GM21381 (cell line): ENCODE data around the gene SLC25A40.
A peak's percentile ranks its signal among the peaks of the same experiment; 100 is the strongest.
"Not testable (repeated sequence)": the region's sequence is repeated elsewhere in the genome, so short reads cannot be mapped to it uniquely, and the experiment has no call there.

ENCODE experiments used
- ATAC-seq: cut with Tn5 transposase; IDR thresholded peaks from one replicate; pipeline ENCODE4 v1.9.1; 2021; ENCODE audit warnings: mild to moderate bottlenecking, moderate library complexity; ENCODE audit not compliant: unreplicated experiment

Gene SLC25A40

GRCh38 chr7:87876040-87876868, at the start of gene SLC25A40, which contains the start of gene DBF4:
SLC25A40 (minus strand) TSS chr7:87876360; CDS start chr7:87858727, 17,633 bp downstream.
DBF4 (plus strand) TSS chr7:87876493; CDS start chr7:87876733, 240 bp downstream.
- peak; percentile 90 for ATAC-seq

- ATAC-seq = not testable (repeated sequence)
Measured at GRCh38 chr7:87922759-87923395, 46.7 kb upstream of the SLC25A40 start.

DNA sequence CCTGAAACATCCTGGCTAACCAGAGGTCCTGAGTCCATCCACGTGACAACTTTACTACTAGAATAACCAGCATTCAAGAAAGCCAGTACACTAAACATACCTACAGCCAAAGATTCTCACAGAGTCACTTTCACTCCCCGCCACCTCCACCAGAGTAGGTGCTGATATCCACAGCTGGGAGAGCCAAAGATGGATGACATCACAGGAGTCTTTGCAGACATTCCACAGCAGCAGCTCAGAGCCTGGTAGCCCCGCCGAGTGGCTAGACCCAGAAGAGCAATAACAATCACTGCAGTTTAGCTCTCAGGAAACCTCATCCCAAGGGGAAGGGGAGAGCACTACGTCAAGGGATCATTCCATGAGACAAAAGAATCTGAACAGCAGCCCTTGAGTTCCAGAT, 44.4 kb upstream of the SLC25A40 start:
- no peak for ATAC-seq

DNA sequence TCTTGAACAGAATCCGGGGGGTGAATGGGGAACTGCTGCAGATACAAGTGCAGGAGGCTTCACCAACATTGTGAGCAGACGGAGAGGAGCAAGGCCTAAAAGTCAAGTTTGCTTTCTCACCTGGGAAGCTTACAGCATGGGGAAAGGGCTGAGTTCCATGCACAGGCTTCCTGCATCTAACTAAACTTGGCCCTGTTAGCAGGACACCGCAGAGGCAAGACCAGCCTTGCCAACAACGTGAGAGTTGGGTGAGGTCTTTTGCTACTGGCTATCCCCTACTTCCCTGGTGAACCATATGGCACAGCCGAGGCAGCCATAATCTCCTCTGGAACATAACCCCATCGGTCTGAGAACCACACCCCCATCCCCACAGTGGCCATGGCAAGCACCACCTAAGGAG, 43.7 kb upstream of the SLC25A40 start:
- ATAC-seq = no peak

GRCh38 chr7:87918740-87919139, 42.6 kb upstream of the SLC25A40 start:
- ATAC-seq = no peak

GRCh38 chr7:87912121-87912520, 36.0 kb upstream of the SLC25A40 start:
- no peak for ATAC-seq

DNA sequence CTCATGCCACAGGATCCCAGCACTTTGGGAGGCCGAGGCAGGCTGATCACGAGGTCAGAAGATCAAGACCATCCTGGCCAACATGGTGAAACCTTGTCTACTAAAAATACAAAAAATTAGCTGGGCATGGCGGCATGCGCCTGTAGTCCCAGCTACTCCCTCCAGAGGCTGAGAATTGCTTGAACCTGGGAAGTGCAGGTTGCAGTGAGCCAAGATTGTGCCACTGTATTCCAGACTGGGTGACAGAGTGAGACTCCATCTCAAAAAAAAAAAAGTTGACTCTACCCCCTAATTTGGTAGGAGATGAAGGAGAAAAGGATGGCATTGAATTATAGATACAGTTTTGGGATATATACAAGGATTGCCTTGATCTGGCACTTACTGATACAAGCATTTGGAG, 32.7 kb upstream of the SLC25A40 start:
- ATAC-seq = not testable (repeated sequence)

GRCh38 chr7:87907136-87907906, 31.2 kb upstream of the SLC25A40 start:
- not testable (repeated sequence) for ATAC-seq

GRCh38 chr7:87899255-87899654, 23.1 kb upstream of the SLC25A40 start:
- no peak for ATAC-seq

GRCh38 chr7:87895363-87895762, 19.2 kb upstream of the SLC25A40 start:
- ATAC-seq = no peak

GRCh38 chr7:87886875-87887274, 10.7 kb upstream of the SLC25A40 start:
- no peak for ATAC-seq

- no peak for ATAC-seq
Measured at GRCh38 chr7:87885018-87885417, 8.9 kb upstream of the SLC25A40 start.

DNA sequence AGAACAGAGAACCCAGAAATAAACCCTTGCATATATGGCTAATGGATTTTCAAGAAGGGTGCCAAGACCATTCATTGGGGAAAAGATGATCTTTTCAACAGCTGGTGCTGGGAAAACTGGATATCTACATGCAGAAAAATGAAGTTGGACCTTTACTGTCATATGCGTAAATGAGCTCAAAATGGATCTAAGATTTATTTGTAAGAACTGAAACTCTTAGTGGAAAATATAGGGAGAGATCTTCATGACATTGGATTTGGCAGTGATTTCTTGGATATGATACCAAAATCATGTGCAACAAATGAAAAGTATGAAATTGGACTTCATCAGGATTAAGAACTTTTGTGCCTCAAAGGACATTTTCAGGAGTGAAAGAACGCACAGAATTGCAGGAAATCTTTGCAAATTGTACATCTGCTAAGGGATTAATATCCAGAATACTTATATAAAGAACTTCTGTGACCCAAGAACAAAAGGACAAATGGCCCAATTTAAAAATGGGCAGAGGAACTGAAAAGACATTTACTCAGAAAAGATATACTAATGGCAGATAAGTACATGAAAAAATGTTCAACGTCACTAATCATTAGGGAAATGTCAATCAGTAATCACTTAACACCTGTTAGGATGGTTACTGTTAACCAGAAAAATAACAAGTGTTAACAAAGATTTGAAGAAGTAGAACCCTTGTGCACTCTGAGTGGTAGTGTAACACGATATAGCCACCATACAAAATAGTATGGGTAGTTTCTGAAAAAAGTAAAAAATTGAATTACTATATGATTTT, 6.2 kb upstream of the SLC25A40 start:
- no peak for ATAC-seq

- no peak for ATAC-seq
Measured at GRCh38 chr7:87878208-87878735, 2.1 kb upstream of the SLC25A40 start.

- no peak for ATAC-seq
Measured at GRCh38 chr7:87877366-87878040, 1.3 kb upstream of the SLC25A40 start.

- no peak for ATAC-seq
Measured at GRCh38 chr7:87876869-87877234, 692 bp upstream of the SLC25A40 start.

- ATAC-seq = peak; percentile 21
Measured at GRCh38 chr7:87875151-87876039, 765 bp downstream of the SLC25A40 start.

GRCh38 chr7:87874066-87874465, 2.1 kb downstream of the SLC25A40 start:
- ATAC-seq = no peak

DNA sequence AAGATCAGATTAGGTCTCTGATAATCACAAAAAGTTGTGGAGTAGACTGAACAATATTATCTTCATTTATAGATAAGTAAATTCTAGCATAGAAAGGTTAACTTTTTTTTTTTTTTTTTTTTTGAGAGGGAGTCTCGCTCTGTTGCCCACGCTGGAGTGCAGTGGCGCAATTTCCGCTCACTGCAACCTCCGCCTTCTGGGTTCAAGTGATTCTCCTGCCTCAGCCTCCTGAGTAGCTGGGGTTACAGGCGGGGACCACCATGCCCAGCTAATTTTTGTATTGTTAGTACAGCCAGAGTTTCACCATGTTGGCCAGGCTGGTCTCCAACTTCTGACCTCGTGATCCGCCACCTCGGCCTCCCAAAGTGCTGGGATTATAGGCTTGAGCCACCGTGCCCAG, 2.8 kb downstream of the SLC25A40 start:
- ATAC-seq = not testable (repeated sequence)
